Liver (tissue), 9 donors: ENCODE measurements around the gene SPAM1. TPM values are rescaled to one million over a fixed set of nuclear protein-coding genes. Genes with fewer than 3 reads are reported as not detected.

Experiments used
- DNase-seq: peaks from one replicate; pipeline ENCODE4 v3.0.0-alpha.2; 2017; ENCODE audit warnings: low spot score
- H3K27ac ChIP-seq, 2 donors: one replicate each; pipeline ENCODE4 v1.7.0; 2013; ENCODE audit warnings: inconsistent platforms in 2 of 2, low read length in 2 of 2, control low read depth in 1 of 2, low read depth in 1 of 2, mild to moderate bottlenecking in 1 of 2
- H3K27me3 ChIP-seq, 4 donors: one replicate each; pipeline versions ENCODE4 v1.6.1 to v1.7.0; 2013; ENCODE audit warnings: low read length in 3 of 4, inconsistent platforms in 1 of 4, mild to moderate bottlenecking in 1 of 4, moderate library complexity in 1 of 4; ENCODE audit not compliant: control insufficient read depth in 4 of 4, insufficient read depth in 4 of 4
- H3K36me3 ChIP-seq, 4 donors: one replicate each; pipeline versions ENCODE4 v1.6.1 to v1.7.0; 2013; ENCODE audit warnings: low read length in 3 of 4, mild to moderate bottlenecking in 3 of 4, low read depth in 1 of 4, moderate library complexity in 1 of 4; ENCODE audit not compliant: control insufficient read depth in 4 of 4, insufficient read depth in 3 of 4
- H3K4me1 ChIP-seq, 4 donors: one replicate each; pipeline versions ENCODE4 v1.6.1 to v1.7.0; 2013; ENCODE audit warnings: low read length in 3 of 4, mild to moderate bottlenecking in 3 of 4, moderate library complexity in 1 of 4; ENCODE audit not compliant: control insufficient read depth in 4 of 4, insufficient read depth in 4 of 4
- H3K4me3 ChIP-seq, 3 donors: one replicate each; pipeline versions ENCODE4 v1.6.1 to v1.7.0; 2013; ENCODE audit warnings: low read length in 3 of 3, control low read depth in 1 of 3, low read depth in 1 of 3, mild to moderate bottlenecking in 1 of 3
- H3K9ac ChIP-seq, 2 donors: one replicate each; pipeline ENCODE4 v1.7.0; 2013; ENCODE audit warnings: low read length in 2 of 2, mild to moderate bottlenecking in 2 of 2, moderate library complexity in 2 of 2, control low read depth in 1 of 2, low read depth in 1 of 2
- H3K9me3 ChIP-seq, 4 donors: one replicate each; pipeline versions ENCODE4 v1.6.1 to v1.7.0; 2013; ENCODE audit warnings: low read length in 3 of 4; ENCODE audit not compliant: control insufficient read depth in 4 of 4
- EGR1 ChIP-seq, 2 donors: IDR thresholded peaks; 2 replicates each; pipeline ENCODE4 v1.6.1; 2016 to 2018; ENCODE audit warnings: antibody characterized with exemption in 2 of 2, low read depth in 2 of 2
- FOXA1 ChIP-seq: IDR thresholded peaks from 2 replicates; pipeline ENCODE4 v1.6.1; 2016; ENCODE audit warnings: antibody characterized with exemption
- FOXA2 ChIP-seq: IDR thresholded peaks from 2 replicates; pipeline ENCODE4 v1.6.1; 2016; ENCODE audit warnings: antibody characterized with exemption
- GABPA ChIP-seq, 2 donors: IDR thresholded peaks in 1 of 2; conservative IDR thresholded peaks in 1 of 2; 2 replicates each; pipeline ENCODE4 v1.6.1; 2016; ENCODE audit warnings: antibody characterized with exemption in 2 of 2, mild to moderate bottlenecking in 1 of 2, moderate library complexity in 1 of 2
- HNF4G ChIP-seq: IDR thresholded peaks from 2 replicates; pipeline ENCODE4 v1.6.1; 2016; ENCODE audit warnings: antibody characterized with exemption
- JUND ChIP-seq, 2 donors: IDR thresholded peaks; 2 replicates each; pipeline ENCODE4 v1.6.1; 2016; ENCODE audit warnings: antibody characterized with exemption in 2 of 2
- NR2F2 ChIP-seq: IDR thresholded peaks from 2 replicates; pipeline ENCODE4 v1.6.1; 2016; ENCODE audit warnings: antibody characterized with exemption
- RAD21 ChIP-seq, 2 donors: IDR thresholded peaks; 2 replicates each; pipeline ENCODE4 v1.6.1; 2016; ENCODE audit warnings: antibody characterized with exemption in 2 of 2, mild to moderate bottlenecking in 2 of 2
- RXRA ChIP-seq, 2 donors: IDR thresholded peaks; 2 replicates each; pipeline ENCODE4 v1.6.1; 2017 to 2018; ENCODE audit warnings: antibody characterized with exemption in 2 of 2, mild to moderate bottlenecking in 1 of 2
- SP1 ChIP-seq: IDR thresholded peaks from 2 replicates; pipeline ENCODE4 v1.6.1; 2018; ENCODE audit warnings: antibody characterized with exemption, mild to moderate bottlenecking
- TAF1 ChIP-seq: conservative IDR thresholded peaks from 2 replicates; pipeline ENCODE4 v1.6.1; 2016; ENCODE audit warnings: antibody characterized with exemption, mild to moderate bottlenecking
- YY1 ChIP-seq: IDR thresholded peaks from 2 replicates; pipeline ENCODE4 v1.6.1; 2016; ENCODE audit warnings: antibody characterized with exemption, mild to moderate bottlenecking
- WGBS: extraction: QIAGEN DNeasy Blood & Tissue Kit; methylation state at CpG from one replicate; pipeline ENCODE4 v1.1.7; 2013; 5-methylcytosine and 5-hydroxymethylcytosine counted together
- polyA plus RNA-seq, 2 donors: library from polyadenylated mRNA; stranded (reverse) in 1 of 2; unstranded in 1 of 2; fragments of 200-250 nt in 1 of 2; fragments of >200 nt in 1 of 2; fragmentation: Nextera tagmentation in 1 of 2; extraction: Ambion mirVana in 1 of 2; gene quantifications; one replicate each; pipeline versions ENCODE4 v1.2.1 to v1.2.3, GENCODE V29; 2013 to 2015
- total RNA-seq, 2 donors: library from RNA; depleted of rRNA; stranded (reverse); fragments of >200 nt; gene quantifications; one replicate each; pipeline ENCODE4 v1.2.3, GENCODE V29; 2014
- TF ChIP-seq, protein P1 (sequence below): IDR thresholded peaks from 2 replicates; pipeline ENCODE4 v1.6.1; 2016; ENCODE audit warnings: antibody characterized with exemption
- TF ChIP-seq, protein P2 (sequence below): fragments of 150-350 bp; IDR thresholded peaks from 2 replicates; pipeline ENCODE4 v1.5.1; 2017; ENCODE audit warnings: improper control_type of control experiment, low read depth, low read length; ENCODE audit not compliant: missing input control
- TF ChIP-seq, protein P3 (sequence below): IDR thresholded peaks from 2 replicates; pipeline ENCODE4 v1.6.1; 2016; ENCODE audit warnings: antibody characterized with exemption
- donor health status: healthy.
- donor health status: healthy.
- donor health status: healthy.
- donor health status: healthy.
- donor health status: healthy.

The SPAM1 gene
- total and polyA plus RNA-seq, 4 donors: not detected

DNA sequence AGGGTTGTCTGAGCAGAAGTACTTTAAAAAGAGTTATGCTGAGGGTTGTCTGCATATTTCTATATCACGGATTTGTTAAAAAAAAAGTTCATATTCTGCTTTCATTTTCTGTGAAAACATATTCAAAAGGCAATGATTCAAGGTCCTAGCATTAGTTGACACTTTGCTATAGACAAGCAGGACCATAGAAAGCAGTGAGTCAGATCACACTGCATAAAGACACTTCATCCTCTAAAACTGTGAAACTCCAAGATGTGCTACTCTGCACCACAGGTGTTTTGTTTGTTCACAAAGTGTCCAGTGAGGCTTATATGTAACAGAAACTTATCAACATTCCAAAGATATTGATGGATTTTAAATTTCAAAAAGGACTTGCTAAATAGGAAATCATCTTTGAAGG, 47.0 kb downstream of the SPAM1 start:
- no peak overlapping the region for H3K4me3 ChIP-seq
- H3K36me3 ChIP-seq: no peaks in the 10 kb centered on the region
- 38% methylated on average over 1 of the region's 1 CpG for WGBS
- no peaks in the 10 kb centered on the region for H3K9me3 ChIP-seq
- TF ChIP-seq, protein P1, sequence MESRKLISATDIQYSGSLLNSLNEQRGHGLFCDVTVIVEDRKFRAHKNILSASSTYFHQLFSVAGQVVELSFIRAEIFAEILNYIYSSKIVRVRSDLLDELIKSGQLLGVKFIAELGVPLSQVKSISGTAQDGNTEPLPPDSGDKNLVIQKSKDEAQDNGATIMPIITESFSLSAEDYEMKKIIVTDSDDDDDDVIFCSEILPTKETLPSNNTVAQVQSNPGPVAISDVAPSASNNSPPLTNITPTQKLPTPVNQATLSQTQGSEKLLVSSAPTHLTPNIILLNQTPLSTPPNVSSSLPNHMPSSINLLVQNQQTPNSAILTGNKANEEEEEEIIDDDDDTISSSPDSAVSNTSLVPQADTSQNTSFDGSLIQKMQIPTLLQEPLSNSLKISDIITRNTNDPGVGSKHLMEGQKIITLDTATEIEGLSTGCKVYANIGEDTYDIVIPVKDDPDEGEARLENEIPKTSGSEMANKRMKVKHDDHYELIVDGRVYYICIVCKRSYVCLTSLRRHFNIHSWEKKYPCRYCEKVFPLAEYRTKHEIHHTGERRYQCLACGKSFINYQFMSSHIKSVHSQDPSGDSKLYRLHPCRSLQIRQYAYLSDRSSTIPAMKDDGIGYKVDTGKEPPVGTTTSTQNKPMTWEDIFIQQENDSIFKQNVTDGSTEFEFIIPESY: no peak
- no peak for TF ChIP-seq JUND (IDR thresholded peaks at IDR 0.05)
- H3K27me3 ChIP-seq: no peaks in the 10 kb centered on the region
- DNase-seq: no peak
- H3K4me1 ChIP-seq: no peaks in the 10 kb centered on the region
- no peak overlapping the region for H3K9ac ChIP-seq
- no peak overlapping the region for H3K27ac ChIP-seq

DNA sequence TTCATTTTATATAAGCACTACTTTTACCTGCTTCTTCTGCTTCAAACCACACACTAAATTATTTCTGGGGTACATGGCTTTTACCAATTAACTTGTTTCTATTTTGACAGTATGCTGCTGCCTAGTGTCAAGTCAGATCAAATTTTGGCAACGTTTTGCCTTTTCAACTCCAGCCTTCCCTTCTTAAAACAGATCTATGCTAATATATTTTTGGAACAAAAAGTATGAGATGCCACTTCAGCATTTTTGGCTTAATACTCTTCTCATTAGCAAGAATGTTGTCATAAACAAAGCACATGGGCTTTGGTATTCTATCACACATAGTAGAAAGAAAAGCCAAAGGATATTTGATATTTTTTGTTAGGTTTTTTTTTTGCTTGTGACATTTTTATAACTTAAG, 47.8 kb downstream of the SPAM1 start:
- Histone ChIP-seq H3K9me3 (no peaks in the 10 kb centered on the region), H3K36me3 (no peaks in the 10 kb centered on the region), H3K4me1 (no peaks in the 10 kb centered on the region), H3K27ac (no peak overlapping the region), H3K4me3 (no peak overlapping the region), H3K27me3 (no peaks in the 10 kb centered on the region), H3K9ac (no peak overlapping the region)
- TF ChIP-seq, protein P1: no peak
- no peak for TF ChIP-seq FOXA2
- TF ChIP-seq EGR1 (IDR thresholded peaks at IDR 0.05; ENCODE audit: low read depth in 2 of 2): no peak
- TF ChIP-seq SP1: no peak
- no peak for TF ChIP-seq RXRA (IDR thresholded peaks at IDR 0.05)
- TF ChIP-seq RAD21 (IDR thresholded peaks at IDR 0.05): no peak
- TF ChIP-seq YY1: no peak
- TF ChIP-seq, protein P2, sequence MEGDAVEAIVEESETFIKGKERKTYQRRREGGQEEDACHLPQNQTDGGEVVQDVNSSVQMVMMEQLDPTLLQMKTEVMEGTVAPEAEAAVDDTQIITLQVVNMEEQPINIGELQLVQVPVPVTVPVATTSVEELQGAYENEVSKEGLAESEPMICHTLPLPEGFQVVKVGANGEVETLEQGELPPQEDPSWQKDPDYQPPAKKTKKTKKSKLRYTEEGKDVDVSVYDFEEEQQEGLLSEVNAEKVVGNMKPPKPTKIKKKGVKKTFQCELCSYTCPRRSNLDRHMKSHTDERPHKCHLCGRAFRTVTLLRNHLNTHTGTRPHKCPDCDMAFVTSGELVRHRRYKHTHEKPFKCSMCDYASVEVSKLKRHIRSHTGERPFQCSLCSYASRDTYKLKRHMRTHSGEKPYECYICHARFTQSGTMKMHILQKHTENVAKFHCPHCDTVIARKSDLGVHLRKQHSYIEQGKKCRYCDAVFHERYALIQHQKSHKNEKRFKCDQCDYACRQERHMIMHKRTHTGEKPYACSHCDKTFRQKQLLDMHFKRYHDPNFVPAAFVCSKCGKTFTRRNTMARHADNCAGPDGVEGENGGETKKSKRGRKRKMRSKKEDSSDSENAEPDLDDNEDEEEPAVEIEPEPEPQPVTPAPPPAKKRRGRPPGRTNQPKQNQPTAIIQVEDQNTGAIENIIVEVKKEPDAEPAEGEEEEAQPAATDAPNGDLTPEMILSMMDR: no peak
- TF ChIP-seq HNF4G: no peak
- no peak for TF ChIP-seq TAF1
- no peak for TF ChIP-seq FOXA1
- TF ChIP-seq GABPA (IDR thresholded peaks at IDR 0.05 in 1 of 2, conservative IDR thresholded peaks at IDR 0.05 in 1 of 2): no peak
- DNase-seq: no peak
- 33% methylated on average over 1 of the region's 1 CpG for WGBS

DNA sequence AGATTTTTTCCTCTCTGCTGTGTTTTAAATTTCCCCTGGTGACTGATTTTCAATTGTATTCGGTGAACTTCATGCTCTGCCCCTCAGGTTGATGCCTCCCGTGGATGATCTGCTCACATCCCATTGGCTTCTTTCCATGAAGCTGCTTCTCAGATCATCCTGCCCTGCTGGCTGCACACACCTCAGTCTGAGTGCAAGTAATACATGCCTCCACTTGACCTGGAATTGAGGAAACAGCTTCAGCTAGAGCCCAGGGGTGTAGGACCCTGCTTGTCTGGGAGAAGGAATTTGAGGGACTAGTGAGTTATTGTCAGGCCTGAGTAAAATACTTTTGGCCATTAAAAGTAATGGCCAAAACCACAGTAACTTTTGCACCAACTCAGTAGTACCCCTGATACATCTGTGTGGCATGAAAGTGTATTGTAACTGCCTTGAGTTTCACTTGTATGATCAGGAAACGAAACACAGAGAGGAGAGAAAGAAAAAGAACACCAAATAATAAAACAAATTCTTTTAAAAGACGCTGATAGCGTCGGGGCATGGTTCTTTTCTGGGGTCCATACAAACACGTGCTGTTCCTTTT, 49.4 kb downstream of the SPAM1 start:
- H3K27ac ChIP-seq: no peak overlapping the region
- no peak overlapping the region for H3K9ac ChIP-seq
- DNase-seq: no peak
- H3K4me3 ChIP-seq: no peak overlapping the region
- H3K27me3 ChIP-seq: no peaks in the 10 kb centered on the region
- H3K9me3 ChIP-seq: no peaks in the 10 kb centered on the region
- WGBS: 70% methylated on average over 7 of the region's 7 CpGs
- no peaks in the 10 kb centered on the region for H3K4me1 ChIP-seq
- H3K36me3 ChIP-seq: no peaks in the 10 kb centered on the region
- TF ChIP-seq JUND (IDR thresholded peaks at IDR 0.05): no peak
- no peak for TF ChIP-seq TAF1
- TF ChIP-seq GABPA (IDR thresholded peaks at IDR 0.05 in 1 of 2, conservative IDR thresholded peaks at IDR 0.05 in 1 of 2): no peak
- no peak for TF ChIP-seq NR2F2
- no peak for TF ChIP-seq FOXA1
- TF ChIP-seq, protein P1: no peak
- TF ChIP-seq, protein P3, sequence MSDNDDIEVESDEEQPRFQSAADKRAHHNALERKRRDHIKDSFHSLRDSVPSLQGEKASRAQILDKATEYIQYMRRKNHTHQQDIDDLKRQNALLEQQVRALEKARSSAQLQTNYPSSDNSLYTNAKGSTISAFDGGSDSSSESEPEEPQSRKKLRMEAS: no peak
- TF ChIP-seq RAD21 (IDR thresholded peaks at IDR 0.05): no peak
- TF ChIP-seq SP1: no peak
- no peak for TF ChIP-seq YY1
